Measurements from ENCODE around the gene OR8G1.

DNA sequence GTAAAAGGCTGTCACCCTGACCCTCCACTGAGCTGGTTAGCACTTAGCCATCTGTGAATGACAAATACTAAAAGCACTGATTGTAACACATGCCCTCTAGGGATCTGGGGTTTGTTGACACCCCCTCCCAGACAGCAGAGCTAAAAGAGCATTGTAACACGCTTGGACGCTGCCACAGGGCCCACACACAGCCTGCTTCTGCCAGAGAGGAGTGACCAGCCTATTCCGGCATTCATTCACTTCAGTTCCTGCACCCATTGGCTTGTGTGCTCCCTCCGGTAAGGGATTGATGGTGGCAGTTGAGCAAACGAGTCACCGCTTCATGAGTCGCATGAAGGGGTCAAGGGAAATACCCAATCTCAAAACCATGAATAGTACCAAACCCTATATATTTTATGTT, 42.0 kb upstream of the OR8G1 start:
- TF ChIP-seq, protein P1, sequence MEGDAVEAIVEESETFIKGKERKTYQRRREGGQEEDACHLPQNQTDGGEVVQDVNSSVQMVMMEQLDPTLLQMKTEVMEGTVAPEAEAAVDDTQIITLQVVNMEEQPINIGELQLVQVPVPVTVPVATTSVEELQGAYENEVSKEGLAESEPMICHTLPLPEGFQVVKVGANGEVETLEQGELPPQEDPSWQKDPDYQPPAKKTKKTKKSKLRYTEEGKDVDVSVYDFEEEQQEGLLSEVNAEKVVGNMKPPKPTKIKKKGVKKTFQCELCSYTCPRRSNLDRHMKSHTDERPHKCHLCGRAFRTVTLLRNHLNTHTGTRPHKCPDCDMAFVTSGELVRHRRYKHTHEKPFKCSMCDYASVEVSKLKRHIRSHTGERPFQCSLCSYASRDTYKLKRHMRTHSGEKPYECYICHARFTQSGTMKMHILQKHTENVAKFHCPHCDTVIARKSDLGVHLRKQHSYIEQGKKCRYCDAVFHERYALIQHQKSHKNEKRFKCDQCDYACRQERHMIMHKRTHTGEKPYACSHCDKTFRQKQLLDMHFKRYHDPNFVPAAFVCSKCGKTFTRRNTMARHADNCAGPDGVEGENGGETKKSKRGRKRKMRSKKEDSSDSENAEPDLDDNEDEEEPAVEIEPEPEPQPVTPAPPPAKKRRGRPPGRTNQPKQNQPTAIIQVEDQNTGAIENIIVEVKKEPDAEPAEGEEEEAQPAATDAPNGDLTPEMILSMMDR (conservative IDR thresholded peaks at IDR 0.05; ENCODE audit: low read depth, low read length) = no peak
- no peak for TF ChIP-seq EZH2 (IDR thresholded peaks at IDR 0.05; ENCODE audit: borderline replicate concordance, low read depth, low read length, poor library complexity, severe bottlenecking)

Data from A673 (cell line).